GM12892 (cell line): ENCODE data around the gene ZNF79.

ENCODE experiments used
- POLR2A ChIP-seq: IDR thresholded peaks from 2 replicates; pipeline ENCODE4 v1.6.1; 2011; ENCODE audit warnings: low read depth, low read length, control low read depth
- POLR2AphosphoS5 ChIP-seq: IDR thresholded peaks from 2 replicates; pipeline ENCODE4 v1.6.1; 2011; ENCODE audit warnings: low read depth, low read length, control low read depth
- TAF1 ChIP-seq: IDR thresholded peaks from 2 replicates; pipeline ENCODE4 v1.6.1; 2011; ENCODE audit warnings: low read depth, mild to moderate bottlenecking, control low read depth, low read length, borderline replicate concordance

- no peak for TF ChIP-seq POLR2A
- TF ChIP-seq POLR2AphosphoS5 = no peak
- no peak for TF ChIP-seq TAF1
Measured at GRCh38 chr9:127426756-127427155, 2.6 kb downstream of the ZNF79 start.
